GM23248 (cell line): ENCODE results near the gene SPZ1.
"Not testable (repeated sequence)": the region's sequence is repeated elsewhere in the genome, so short reads cannot be mapped to it uniquely, and the experiment has no call there.

Experiments used
- EZH2 ChIP-seq: fragments of 200-600 bp; sonication (generic); IDR thresholded peaks from 2 replicates; pipeline ENCODE4 v1.6.1; 2018; ENCODE audit warnings: antibody characterized with exemption, mild to moderate bottlenecking; ENCODE audit not compliant: insufficient read depth, poor library complexity, severe bottlenecking
- EZH2phosphoT487 ChIP-seq: fragments of 200-600 bp; sonication (generic); IDR thresholded peaks from 2 replicates; pipeline ENCODE4 v1.6.1; 2018; ENCODE audit warnings: antibody characterized with exemption, moderate library complexity, mild to moderate bottlenecking, low read depth; ENCODE audit not compliant: insufficient read depth

GRCh38 chr5:80270543-80270942 is 49.3 kb upstream of the SPZ1 start:
- TF ChIP-seq EZH2, EZH2phosphoT487: not testable (repeated sequence)
